ENCODE results near the gene NUAK2.

Gene NUAK2

DNA sequence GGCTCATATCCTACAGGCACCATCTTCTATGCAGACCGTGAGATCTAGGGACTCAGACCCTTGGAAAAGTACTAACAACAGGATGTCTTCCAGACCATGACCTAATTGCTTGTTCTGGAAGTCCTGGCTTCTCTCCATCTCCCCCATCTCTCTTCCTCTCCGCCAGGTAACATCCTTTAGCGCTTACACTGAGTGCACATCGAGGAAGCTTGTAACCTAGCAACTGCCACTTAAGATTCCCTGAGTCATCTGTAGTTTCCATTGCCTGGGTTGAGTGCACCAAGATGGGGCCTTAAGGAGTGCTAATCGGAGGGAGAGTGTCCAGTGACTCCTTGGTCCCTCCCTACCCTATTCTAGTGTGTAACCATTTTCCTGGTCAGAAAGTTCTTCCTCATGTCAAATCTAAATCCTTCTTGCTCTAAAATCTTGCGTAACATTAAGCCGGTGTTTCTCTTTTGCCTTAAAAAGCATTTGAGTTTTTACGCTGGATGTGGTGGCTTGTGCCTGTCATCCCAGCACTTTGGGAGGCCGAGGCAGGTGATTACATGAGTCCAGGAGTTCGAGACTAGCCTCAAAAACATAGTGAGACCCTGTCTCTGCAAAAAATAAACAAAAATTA is 25.5 kb upstream of the NUAK2 start:
- no peak for DNase-seq (ENCODE audit: low read depth)

DNA sequence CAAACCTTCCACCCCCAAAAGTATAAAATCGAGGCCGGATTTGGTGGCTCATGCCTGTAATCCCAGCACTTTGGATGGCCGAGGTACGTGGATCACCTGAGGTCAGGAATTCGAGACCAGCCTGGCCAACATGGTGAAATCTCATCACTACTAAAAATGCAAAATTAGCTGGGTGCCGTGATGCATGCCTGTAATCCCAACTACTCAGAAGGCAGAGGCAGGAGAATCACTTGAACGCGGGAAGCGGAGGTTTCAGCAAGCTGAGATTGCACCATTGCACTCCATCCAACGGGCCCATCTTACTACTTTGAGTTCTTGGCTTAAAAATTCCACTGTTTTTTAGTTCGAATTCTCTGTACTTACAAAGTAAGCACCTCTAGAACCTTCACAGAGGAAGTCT is 24.2 kb upstream of the NUAK2 start:
- DNase-seq (ENCODE audit: low read depth), result no peak

DNA sequence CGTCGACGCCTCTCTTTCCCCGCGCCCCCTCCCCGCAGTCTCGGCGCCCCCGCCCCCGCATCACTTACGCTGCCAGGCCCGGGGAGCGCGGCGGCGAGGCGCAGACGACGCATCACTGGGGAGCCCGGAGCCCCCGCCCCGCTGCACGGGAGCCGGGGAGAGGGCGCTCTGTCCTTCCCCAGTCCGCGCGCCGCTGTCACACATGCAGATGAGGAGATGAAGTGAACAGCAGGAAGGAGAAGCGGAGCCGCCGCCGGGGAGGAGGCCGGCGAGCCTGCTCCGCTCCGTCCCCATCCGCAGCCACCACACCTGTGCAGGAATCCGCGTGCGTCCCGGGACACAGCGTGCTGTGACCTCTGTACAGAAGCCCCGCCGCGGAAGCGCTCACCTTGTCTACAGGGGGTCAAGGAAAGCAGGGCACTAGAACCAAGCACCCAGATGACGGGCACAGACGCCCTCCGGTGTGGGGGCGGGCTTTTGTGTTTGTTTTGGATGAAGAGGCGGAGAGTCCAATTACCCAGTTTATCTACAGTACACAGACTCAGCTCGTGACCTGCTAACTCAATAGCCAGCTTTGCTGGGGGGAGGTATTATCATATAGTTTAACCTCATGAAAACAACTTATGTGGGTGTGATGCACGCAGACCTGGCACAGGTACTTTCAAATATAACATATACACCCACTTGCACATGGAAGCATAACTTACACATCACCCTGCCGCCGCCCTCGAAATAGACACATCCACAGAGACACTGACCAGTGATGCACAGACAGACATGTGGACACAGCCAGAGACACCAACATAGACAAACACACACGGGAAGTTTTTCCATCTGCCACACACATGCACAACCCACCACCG is 22.8 kb upstream of the NUAK2 start:
- DNase-seq (ENCODE audit: low read depth), result no peak

DNA sequence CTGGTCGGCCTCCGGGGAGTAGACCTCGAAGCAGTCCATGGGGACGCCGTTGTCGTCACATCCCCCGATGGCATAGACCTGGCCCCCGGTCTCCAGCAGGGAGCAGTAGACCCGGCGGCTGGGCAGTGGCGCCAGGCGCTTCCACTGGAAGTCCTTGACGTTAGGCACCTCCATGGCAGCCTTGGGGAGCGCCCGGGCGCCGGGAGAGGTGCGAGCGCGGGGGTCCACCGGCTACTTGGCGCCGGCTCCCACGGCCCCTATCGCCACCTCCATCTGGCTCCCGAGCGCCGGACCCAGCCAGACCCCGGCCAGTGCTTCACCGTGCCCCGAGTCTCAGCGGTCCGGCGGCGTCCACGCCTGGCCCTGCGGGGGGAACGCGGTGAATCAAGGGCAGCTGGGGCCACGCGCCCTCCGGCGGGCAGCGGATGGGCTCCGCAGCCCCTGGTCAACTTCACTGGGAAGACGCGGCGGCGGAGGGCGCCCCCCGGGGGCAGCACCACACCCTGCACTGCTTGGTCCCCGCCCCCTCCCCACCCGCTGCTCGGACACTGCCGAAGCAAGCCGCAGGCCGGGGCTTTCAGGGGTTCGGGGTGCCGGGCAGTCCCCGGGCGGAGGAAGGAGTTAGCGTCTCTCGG is 22.0 kb upstream of the NUAK2 start:
- DNase-seq (ENCODE audit: low read depth), result no peak

DNA sequence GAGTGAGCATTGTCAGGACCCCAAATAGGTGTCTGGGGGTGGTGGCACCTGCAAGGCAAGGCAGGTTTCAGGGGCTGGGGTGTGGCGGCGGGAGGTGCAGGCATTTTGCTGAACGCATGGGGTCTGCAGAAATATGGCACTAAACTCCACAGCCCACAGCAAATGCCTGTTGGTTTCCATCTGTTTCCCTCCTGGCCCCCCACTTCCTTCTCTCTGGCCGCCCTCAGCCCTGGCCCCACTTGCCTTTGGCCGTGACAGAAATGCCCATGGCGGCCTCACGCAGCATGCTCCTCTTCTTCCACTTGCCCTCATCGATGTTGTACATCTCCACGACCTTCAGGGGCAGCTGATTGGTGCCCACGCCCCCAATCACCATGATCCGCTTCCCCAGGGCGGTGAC is 21.4 kb upstream of the NUAK2 start:
- no peak for DNase-seq (ENCODE audit: low read depth)

DNA sequence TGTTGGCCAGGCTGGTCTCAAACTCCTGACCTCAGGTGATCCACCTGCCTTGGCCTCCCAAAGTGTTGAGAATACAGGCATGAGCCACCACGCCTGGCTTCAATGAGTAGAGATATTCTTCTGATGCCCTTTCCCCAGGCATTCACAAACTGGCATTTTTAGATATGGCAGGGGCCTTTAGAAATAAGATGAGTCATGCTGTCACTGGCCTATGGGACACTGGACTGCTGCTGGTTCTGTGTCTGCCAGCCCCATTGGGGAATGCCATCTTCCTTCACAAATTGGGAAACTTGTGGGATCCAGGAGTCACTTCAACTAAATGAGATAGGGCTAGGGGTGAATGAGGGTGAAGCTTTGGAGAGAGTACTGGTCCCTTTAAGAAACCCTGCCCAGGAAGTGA is 19.1 kb upstream of the NUAK2 start:
- no peak for DNase-seq (ENCODE audit: low read depth)

DNA sequence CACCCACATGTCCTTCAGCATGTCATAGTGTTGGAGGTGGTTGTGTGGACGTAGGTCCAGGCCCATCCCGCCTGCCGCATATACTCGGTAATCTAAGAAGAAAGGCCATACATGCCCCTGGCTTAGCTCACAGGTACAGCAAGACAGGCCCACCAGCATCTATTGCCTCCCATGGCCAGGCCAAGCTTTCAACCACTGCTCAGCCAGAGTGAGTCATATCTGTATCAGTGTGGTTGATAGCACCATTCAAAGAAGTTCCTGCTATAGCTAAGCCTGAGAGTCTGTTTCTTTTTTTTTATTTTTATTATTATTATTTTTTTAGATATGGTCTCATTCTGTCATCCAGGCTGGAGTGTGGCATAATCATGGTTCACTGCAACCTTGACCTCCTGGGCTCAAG is 18.2 kb upstream of the NUAK2 start:
- DNase-seq (ENCODE audit: low read depth), result no peak

DNA sequence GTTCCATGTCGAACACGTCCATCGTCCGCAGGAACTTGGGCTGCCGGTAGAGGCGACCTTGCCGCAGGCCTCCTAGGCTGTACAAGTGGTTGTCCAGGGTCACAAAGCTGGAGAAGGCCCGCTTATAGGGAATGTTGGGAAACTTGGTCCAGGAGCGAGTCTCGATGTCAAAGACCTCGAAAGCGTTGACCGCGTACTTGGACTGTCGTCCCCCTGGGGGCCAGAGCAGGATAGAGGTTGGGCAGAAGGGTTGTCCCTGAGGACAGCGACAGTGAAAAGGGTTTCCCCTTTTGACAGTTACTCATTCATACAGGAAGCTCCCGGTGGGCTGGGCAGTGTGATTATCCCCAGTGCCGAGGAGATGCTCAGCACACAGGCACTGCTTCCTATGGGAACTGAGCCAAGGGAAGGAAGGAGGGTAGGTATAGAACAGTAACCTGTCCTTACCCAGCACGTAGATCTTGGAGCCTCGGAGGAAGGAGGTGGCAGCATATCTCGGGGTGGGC is 17.7 kb upstream of the NUAK2 start:
- DNase-seq (ENCODE audit: low read depth), result no peak

DNA sequence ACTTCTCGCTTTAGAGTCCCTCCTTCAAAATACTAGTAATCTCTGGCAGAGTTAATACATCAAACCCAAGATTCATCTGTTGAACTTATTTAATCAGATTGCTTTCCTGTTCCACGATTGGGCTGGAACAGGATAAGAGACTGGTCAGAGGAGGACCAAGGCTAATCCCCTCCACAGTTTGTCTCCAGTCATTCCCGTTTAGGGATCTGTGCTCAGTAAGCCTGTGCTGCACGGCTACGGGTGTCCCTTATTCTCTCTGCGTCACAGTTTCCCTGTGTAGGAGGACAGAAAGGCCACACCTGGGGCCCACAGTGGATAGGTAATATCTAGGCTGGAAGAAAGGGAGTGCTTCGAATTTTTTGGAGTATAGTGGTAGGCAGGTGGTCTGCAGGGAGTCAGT is 16.5 kb upstream of the NUAK2 start:
- DNase-seq (ENCODE audit: low read depth), result no peak

DNA sequence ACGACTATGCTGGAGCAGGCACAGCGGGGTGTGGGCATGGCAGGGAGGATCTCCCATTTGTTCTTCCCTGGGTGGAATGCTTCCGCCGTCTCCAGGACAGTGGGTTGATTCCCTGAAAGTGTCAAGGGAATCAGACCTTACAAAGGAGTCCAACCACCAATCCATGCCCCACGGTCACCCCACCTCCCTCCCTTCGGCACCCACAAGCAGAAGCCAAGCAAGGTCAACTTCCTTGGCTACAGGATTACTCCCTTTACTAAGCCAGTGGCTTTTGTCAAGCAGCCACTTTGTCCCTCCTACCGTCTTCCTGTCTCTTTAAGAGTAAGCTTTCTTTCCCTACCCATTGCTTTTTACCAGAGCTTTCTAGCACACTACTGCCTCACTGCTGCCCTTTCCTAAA is 15.9 kb upstream of the NUAK2 start:
- no peak for DNase-seq (ENCODE audit: low read depth)

DNA sequence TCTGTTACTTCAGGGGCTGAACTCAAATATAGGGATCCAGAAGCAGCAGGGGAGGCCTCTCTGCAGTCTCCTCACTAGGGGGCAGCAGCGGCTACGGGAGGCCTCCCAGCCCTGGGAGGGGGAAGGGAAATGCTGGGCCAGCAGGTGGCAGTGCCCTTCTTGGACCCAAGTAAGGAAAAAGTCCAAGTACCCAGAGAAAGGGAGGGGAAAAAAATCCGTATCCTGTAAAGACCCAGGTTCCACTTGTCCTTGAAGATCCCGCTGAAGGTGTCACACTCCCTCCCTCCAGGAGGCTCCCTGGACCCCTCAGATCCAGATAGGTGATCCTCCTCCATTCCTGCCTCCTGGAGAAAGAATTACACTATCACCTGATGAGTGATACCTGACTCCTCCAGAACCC is 14.1 kb upstream of the NUAK2 start:
- DNase-seq (ENCODE audit: low read depth), result peak; percentile 57

DNA sequence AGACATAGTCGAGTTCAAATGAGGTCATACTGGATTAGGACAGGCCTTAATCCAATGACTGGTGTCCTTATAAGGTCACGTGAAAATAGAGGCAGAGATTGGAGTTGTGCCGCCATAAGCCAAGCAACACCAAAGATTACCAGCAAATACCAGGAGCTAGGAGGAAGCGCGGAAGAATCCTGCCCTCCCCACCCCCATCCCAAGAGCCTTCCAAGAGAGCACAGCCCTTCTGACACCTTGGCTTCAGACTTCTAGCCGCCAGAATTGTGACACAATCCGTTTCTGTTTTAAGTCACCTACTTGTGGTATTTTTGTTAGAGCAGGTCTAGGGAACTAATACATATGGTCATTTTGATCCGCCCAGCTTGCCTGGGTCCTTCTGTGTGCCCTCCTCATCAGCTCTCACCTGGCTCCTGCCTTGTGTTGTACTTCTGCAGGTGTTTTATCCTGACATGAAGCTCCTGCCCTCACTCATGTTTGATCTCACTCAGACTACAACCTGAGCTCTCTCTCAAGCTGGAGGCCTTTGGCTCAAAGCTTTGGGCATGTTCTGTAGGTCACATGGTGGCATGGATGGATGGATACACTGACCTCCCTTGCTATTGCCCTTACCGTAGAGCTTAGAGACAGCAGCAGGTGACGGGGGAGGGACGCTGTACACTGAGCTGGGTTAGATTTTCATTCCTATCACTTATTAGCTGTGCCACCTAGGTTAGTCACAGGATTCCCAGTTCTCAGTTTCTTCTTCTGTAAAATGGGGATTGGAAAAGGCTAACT is 10.7 kb upstream of the NUAK2 start:
- no peak for DNase-seq (ENCODE audit: low read depth)

DNA sequence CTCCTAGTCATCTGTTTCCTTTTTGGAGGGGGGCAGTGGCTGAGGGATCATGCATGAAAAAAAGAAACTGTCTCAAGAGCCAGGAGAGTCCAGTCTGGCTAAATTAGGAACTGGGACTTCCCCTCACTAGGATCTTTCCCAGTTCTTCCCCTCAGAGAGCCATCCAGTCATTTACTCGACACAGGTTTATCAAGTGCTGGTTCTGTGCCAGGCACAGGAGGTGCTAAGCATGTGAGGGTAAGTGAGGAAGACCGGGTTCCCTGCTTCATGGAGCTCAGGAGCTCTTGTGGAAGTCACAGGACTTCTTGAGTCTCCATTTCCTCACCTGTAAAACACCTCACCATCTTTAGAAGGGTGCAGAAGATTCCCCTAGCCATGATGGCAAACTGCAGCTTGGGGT is 8.6 kb upstream of the NUAK2 start:
- no peak for DNase-seq (ENCODE audit: low read depth)

DNA sequence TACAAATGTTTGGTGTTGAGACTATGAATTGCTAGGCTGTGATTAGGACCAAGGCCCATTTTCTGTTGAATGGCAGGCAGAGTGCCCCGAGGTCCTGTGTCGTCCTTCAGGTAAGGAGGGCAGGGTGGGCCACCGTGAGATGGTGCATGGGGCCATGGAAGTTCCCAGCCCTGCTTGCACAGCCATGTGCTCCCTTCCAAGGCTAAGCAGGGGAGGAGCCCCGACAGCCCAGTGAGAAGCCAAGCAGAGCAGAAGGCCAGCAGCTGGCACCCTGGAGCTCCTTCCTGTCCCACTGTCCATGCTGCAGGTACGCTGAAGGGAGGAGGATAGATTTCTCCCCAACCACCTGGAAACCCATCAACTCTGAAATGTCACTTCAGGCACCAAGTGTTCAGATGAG is 8.2 kb upstream of the NUAK2 start:
- no peak for DNase-seq (ENCODE audit: low read depth)

DNA sequence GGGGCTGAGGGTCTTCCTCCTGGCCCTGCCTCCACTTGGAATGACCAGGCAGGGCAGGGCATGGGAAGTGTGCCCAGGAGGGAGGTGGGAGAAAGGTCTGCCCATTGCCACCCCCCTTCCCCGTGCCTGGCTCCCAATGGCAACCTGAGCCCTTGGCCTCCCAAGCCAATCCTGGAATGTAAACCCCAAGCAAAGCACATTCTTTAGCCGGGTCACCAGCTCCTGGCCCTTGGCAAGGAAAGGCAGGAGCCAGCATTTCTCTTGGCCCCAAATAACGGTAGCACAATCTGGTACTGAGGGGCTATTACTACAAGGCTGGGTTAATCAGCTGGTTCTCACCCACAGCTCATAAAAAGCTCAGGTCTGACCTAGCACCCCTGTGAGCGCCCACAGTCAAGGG is 6.9 kb upstream of the NUAK2 start:
- DNase-seq (ENCODE audit: low read depth), result no peak

DNA sequence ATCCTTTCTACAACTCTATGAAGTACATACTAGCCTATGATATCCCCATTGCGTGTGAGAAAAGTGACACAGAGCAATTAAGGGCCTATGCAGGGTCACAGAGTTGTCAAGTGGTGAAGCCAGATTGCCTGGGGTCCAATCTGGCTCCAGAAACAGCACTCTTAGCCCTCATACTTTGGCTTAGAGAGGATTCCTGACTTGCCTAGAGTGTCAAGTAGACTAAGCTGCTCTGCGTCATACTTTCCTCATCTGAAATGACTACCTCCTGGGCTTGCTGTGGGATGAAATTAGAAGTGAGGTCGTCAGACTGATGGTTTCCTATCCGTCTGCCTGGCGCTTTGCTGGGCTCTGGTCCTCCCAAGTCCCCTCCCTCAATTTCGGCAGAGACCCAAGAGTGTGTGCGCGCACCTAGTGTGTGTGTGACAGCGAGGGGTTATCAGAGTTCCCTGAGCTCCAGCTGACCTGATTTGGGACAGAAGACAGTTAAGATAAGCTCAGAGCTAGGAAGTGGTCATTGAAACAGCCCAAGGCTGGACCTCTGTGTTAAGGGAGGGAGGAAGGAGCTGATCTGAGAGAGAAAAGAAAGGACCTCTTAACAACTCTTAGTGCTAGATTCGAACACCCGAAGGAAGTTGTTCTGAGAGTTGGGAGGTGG is 5.4 kb upstream of the NUAK2 start:
- DNase-seq (ENCODE audit: low read depth), result no peak

DNA sequence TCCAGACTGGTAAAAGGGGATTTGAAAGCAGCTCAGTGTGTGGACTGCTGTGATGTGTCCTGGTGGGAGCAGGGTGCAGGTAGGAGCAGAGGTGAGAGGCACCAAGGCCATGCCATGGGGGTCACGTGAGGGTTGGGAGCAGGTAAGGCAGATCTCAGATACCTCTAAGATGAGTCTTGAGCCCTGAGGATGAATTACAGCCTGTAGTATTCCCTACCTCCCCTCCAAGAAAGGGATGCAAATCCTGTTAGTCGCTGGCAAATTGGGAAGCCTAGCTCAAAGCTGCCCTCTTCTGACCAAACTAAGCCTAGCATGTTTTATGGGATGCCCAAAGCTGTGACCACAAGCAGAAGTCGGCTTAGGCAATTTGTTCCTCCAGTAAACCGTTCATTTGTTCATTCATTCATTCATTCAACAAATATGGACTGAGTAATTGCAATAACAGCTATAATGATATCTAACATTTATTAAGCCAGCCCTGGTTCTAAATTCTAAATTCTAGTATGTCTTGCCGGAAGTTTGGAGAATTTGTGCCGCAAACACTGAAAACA is 3.9 kb upstream of the NUAK2 start:
- DNase-seq (ENCODE audit: low read depth), result no peak

DNA sequence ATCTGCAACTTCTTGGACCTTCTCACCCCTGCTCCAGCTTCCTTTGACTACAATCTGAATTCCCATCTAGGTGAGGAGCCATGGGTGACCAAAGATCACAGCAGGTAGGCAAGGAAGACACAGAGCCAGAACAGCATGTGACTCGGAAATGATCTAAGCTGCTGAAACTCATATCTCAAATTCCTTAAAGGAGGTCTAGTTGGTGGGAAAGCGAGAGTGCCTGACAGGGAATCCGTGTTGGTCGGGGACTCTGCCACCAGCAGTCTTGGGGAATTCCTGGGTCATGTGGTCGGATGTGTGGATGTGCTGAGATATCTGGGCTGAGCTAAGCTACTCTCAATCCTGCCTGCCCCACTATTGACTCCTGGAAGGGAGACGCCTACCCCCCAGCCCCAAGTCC is 3.2 kb upstream of the NUAK2 start:
- DNase-seq (ENCODE audit: low read depth), result no peak

DNA sequence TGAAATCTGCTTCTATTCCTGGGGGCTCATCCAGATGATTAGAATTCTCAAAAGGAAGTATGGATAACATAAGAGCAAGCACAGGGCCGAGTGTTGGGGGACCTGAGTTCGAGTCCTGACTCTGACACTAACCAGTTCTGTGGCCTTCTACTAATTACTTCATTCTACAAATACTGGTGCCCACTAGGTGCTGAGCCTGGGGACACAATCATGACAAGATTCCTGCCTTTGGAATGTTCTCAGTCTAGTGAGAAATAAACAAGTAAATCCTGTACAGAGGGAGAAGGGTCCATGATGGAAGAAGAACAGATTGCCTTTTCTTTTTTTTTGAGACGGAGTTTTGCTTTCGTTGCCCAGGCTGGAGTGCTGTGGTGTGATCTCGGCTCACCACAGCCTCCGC is 2.2 kb upstream of the NUAK2 start:
- DNase-seq (ENCODE audit: low read depth), result no peak

DNA sequence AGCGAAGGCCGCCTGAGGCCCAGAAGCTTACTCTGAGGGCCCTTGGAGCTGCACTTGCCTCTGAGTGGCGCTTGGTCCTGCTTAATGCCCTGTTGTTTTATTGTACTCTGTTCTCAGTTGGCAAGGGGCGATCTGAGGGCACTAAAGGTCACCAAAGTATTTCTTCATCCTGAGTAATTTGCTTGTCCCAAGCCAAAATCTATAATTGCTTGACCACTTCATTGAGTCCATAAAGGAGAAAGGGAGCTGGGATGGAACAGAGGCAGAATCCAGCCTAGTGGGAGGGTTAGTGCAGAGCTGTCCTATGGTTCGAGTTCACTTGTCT is 376 bp upstream of the NUAK2 start:
- DNase-seq (ENCODE audit: low read depth), result no peak

DNA sequence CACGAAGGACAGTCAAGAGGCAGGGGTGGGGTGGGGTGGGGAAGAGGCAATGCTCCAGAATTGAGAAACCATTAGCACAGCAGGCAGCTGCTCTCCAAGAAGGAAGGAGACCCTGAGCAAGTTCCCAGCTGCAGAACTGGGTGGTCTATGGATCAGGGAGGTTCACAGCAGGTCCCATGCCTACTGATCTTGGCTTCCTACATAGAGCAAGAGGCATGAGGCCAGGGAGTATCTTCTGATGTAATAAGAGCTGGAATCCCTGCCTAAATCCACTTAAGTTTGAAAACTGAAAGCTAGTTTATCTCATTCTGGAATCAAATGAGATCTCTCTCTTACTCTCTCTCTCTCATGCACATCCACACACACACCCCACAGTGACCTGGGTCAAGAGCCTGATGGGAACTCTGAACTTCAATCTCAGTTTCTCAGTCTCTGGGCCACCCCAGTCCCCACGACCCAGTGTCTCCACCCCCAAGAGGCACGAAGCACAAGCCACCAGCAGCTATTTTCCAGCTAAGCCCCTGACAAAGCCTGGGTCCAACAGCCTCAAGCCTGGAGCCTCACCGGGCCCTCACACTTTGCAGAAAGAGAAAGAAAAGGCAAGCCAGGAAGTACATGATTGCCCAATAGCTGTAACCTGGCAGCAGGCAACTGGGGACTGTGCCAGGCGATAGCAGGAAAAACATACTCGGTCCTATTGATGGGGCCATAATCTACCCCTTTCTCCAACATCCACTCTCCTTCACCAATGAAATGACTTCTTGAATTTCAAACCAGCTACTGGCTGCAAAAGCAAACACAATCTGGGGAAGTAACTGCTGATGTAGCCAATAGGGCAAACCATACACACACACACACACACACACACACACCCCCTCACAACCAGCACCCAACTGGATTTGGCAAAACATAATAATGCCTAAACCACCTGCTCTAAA is 2.2 kb downstream of the NUAK2 start:
- no peak for DNase-seq (ENCODE audit: low read depth)

Data from stimulated activated CD8-positive, alpha-beta memory T cell treated with anti-CD3 and anti-CD28 coated beads, Interleukin-15, amount 100 ng/mL, for 1 hour (primary cell).